Stomach (tissue), 9 donors: Measurements from ENCODE around the gene MMP21. TPM values are rescaled to one million over a fixed set of nuclear protein-coding genes. Genes with fewer than 3 reads are reported as not detected.

Source experiments
- DNase-seq, 2 donors: peaks; one replicate each; pipeline versions ENCODE4 v3.0.0 to v3.0.0-alpha.2; 2013 to 2019
- H3K27ac ChIP-seq, 5 donors: fragments of 200-600 bp in 4 of 5; sonication (generic) in 4 of 5; one replicate each; pipeline ENCODE4 v1.5.1; 2013 to 2019; ENCODE audit warnings: mild to moderate bottlenecking in 1 of 5, moderate library complexity in 1 of 5
- H3K27me3 ChIP-seq, 3 donors: fragments of 200-600 bp; sonication (generic); one replicate each; pipeline ENCODE4 v1.5.1; 2017 to 2019; ENCODE audit warnings: mixed run types in 1 of 3
- H3K36me3 ChIP-seq, 4 donors: fragments of 200-600 bp; sonication (generic); 1 replicate in 3 of 4; 2 replicates in 1 of 4; pipeline ENCODE4 v1.5.1; 2016 to 2019
- H3K4me1 ChIP-seq, 4 donors: fragments of 200-600 bp; sonication (generic); one replicate each; pipeline ENCODE4 v1.5.1; 2016 to 2019
- H3K4me3 ChIP-seq, 4 donors: fragments of 200-600 bp; sonication (generic) in 3 of 4; one replicate each; pipeline ENCODE4 v1.5.1; 2016 to 2019; ENCODE audit warnings: mild to moderate bottlenecking in 1 of 4
- H3K9me3 ChIP-seq, 4 donors: fragments of 200-600 bp; sonication (generic); one replicate each; pipeline ENCODE4 v1.5.1; 2016 to 2019
- CTCF ChIP-seq, 7 experiments: fragments of 450-650 bp in 4 of 7; fragments of 200-600 bp in 3 of 7; sonication (generic) in 3 of 7; IDR thresholded peaks; one replicate each; pipeline ENCODE4 v1.5.1; 2016 to 2019; ENCODE audit warnings: antibody characterized with exemption in 7 of 7, control low read depth in 2 of 7, mild to moderate bottlenecking in 1 of 7
- EP300 ChIP-seq: sonication (generic); formaldehyde crosslinking; IDR thresholded peaks from one replicate; pipeline ENCODE4 v1.6.1; 2017; ENCODE audit warnings: antibody characterized with exemption
- POLR2A ChIP-seq, 4 donors: fragments of 450-650 bp; IDR thresholded peaks; one replicate each; pipeline ENCODE4 v1.6.1; 2016; ENCODE audit warnings: antibody characterized with exemption in 4 of 4, control low read depth in 2 of 4, mild to moderate bottlenecking in 1 of 4, moderate library complexity in 1 of 4
- POLR2AphosphoS5 ChIP-seq, 3 donors: sonication (generic); formaldehyde crosslinking; IDR thresholded peaks; one replicate each; pipeline ENCODE4 v1.6.1; 2016; ENCODE audit warnings: antibody characterized with exemption in 3 of 3
- WGBS, 5 donors: extraction: QIAGEN DNeasy Blood & Tissue Kit in 3 of 5; methylation state at CpG; one replicate each; pipeline versions ENCODE4 v1.1.5 to v1.1.7; 2013 to 2018; 5-methylcytosine and 5-hydroxymethylcytosine counted together
- intact Hi-C: fragments of 100-400 bp; cut with DNase I; formaldehyde crosslinking; loops from one replicate; pipeline ENCODE4 v1.15.1; 2023; ENCODE audit warnings: low total_unique reads
- polyA plus RNA-seq, 3 donors: library from polyadenylated mRNA; stranded (reverse); fragments of 200-250 nt; gene quantifications; one replicate each; pipeline ENCODE4 v1.2.3, GENCODE V29; 2013
- total RNA-seq, 5 donors: library from RNA; depleted of rRNA; stranded (reverse); fragments of >200 nt; gene quantifications; one replicate each; pipeline versions ENCODE4 v1.1.0 to v1.2.3, GENCODE V29; 2014 to 2016
- donor health status: healthy with polysubstance abuse.
- donor health status: Bipolar disorder and iron deficiency.
- donor health status: healthy.

MMP21 gene
- total and polyA plus RNA-seq, 8 donors = 0.45 TPM; not detected in 7

DNA sequence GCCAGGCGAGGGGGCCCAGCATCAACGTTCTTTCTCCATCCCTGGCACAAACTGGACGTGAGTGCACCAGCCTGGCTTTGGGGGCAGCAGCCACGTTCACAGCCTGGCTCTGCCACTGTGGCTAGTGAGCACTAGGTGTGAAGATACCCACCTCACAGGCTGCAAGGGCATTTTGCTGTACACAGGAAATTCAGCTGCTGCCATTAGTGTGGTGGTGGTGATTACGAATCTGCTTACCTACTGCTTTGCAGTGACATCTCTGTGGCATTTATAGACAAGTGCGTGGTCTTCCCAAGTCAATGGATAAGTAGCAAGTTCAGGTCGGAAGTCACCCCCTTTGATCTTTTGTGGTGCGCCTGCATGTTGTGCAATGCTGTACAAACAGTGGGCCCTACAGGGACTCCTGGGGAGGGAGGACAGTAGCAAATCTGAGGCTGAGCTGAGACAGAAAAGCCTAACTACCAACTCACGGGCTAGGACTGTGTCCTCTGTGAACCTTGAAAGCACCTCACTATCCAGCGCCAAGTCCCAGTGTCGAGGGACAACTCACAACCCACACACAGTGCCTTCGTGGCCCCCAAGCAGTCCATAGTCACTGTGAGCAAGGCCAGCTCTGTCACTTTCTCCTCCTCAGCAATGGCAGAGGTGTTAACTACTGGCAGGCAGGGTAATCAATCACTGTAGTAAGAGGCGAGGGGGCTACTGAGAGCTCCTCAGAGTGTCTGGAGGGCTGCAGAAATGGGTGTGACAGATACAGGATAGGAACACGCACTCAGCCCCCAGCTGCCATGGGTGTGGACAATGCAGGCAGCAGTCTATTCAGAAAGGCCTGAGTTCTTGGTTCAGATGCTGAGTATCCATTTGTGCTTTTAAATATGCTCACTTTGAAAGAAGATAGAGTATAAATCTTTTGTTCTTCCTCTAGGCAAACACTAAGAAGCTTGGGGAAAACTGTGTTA, 17.0 kb upstream of the MMP21 start:
- no peak overlapping the region for H3K27ac ChIP-seq
- TF ChIP-seq POLR2AphosphoS5 (IDR thresholded peaks at IDR 0.05) (no peak), POLR2A (IDR thresholded peaks at IDR 0.05) (no peak), EP300 (no peak), CTCF (IDR thresholded peaks at IDR 0.05) (no peak)
- H3K27me3 ChIP-seq = no peaks in the 10 kb centered on the region
- DNase-seq = no peak
- H3K36me3 ChIP-seq = peaks cover 32 to 93% (median 88%) of the 10 kb centered on the region in 4 donors
- no peak overlapping the region for H3K4me3 ChIP-seq
- intact Hi-C loops = no loop called here
- WGBS, 5 donors = 83 to 91% (median 90%) methylated on average over 13 to 14 of the region's 14 CpGs
- no peaks in the 10 kb centered on the region for H3K4me1 ChIP-seq
- no peaks in the 10 kb centered on the region for H3K9me3 ChIP-seq

DNA sequence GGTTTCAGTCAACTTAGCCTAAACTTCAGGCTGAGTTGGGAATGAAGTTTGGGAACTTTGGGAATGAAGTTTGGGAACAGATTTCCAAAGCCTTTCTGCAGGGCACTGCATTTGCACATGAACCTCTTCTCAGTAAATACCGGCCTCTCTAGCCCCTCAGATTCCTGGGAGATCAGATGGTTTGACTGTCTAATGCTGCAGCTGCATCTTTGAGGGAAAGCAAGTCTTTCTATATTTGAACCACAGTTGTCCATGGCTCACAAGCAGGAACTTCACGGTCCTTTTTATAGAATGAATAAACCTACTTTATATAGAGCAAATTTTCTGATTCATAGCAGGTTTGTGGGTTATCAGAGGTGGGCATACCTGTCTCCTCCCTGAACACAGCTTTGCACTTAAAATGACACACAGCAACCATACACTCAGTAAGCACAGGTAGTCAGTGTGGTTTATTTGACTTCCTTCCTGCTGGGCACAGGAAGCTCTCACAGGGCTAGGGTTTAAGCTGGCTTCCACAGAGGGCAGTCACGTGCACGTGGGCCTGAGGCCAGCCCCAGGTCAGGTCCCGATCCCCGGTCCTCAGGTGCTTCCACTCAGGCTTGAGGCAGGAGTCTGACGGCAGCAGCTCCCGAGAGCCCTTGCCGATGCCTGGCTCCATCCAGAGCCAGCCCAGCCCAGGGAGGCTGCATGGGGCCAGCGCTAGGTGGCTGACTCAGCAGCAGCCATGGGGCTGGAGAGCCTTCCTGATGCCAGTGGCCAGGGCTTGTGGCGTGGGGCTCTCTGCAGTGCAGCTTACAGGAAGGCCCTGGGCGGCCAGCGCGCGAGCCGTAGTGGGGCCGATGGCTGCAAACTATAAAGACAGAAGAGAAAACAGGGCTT, 12.8 kb upstream of the MMP21 start:
- no peaks in the 10 kb centered on the region for H3K4me1 ChIP-seq
- no peak for DNase-seq
- no peak overlapping the region for H3K4me3 ChIP-seq
- no peak for TF ChIP-seq POLR2A (IDR thresholded peaks at IDR 0.05)
- no peak overlapping the region for H3K27ac ChIP-seq
- no peaks in the 10 kb centered on the region for H3K9me3 ChIP-seq
- 79 to 87% (median 84%) methylated on average over 9 to 17 of the region's 17 CpGs for WGBS, 5 donors
- intact Hi-C loops = no loop called here
- peaks cover 10 to 62% (median 48%) of the 10 kb centered on the region in 4 donors for H3K36me3 ChIP-seq
- H3K27me3 ChIP-seq = no peaks in the 10 kb centered on the region

- no peak overlapping the region for H3K4me3 ChIP-seq
- TF ChIP-seq CTCF (IDR thresholded peaks at IDR 0.05) (no peak), POLR2A (IDR thresholded peaks at IDR 0.05) (no peak), POLR2AphosphoS5 (IDR thresholded peaks at IDR 0.05) (no peak), EP300 (no peak)
- DNase-seq = no peak
- no peaks in the 10 kb centered on the region for H3K4me1 ChIP-seq
- peaks cover 0 to 43% (median 25%) of the 10 kb centered on the region in 4 donors for H3K36me3 ChIP-seq
- H3K27ac ChIP-seq = no peak overlapping the region
- 73 to 84% (median 77%) methylated on average over 9 of the region's 9 CpGs for WGBS, 5 donors
- no peaks in the 10 kb centered on the region for H3K27me3 ChIP-seq
- H3K9me3 ChIP-seq = no peaks in the 10 kb centered on the region
- intact Hi-C loops = no loop called here
Observed at GRCh38 chr10:125785791-125786190, 10.2 kb upstream of the MMP21 start.

DNA sequence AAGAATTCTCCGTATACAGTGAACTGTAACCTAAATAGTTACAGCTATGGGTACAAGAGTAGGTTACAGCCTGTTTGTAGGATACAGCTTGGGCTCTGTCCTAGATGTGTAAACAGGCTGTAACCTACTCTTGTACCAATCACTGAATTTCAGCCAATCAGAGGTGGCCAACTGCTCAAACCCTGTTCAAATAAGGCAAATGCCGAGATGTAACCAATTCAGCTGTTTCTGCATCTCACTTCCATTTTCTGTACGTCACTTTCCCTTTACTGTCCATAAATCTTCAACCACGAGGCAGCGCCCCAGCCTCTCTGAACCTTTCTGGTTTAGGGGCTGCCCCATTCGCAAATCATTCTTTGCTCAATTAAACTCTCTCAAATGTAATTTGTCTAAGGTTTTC, 8.3 kb upstream of the MMP21 start:
- no peak for DNase-seq
- no peak overlapping the region for H3K4me3 ChIP-seq
- peaks cover 0 to 31% (median 14%) of the 10 kb centered on the region in 4 donors for H3K36me3 ChIP-seq
- H3K27me3 ChIP-seq = no peaks in the 10 kb centered on the region
- H3K27ac ChIP-seq = no peak overlapping the region
- no peaks in the 10 kb centered on the region for H3K4me1 ChIP-seq
- intact Hi-C loops = no loop called here
- TF ChIP-seq CTCF (IDR thresholded peaks at IDR 0.05) (no peak), EP300 (no peak), POLR2A (IDR thresholded peaks at IDR 0.05) (no peak), POLR2AphosphoS5 (IDR thresholded peaks at IDR 0.05) (no peak)
- WGBS, 5 donors = 75 to 86% (median 80%) methylated on average over 6 of the region's 6 CpGs
- H3K9me3 ChIP-seq = no peaks in the 10 kb centered on the region
